Stromal cell of bone marrow (primary cell): Measurements from ENCODE around the gene CCDC124.

ENCODE experiments used
- DNase-seq: peaks from one replicate; pipeline ENCODE4 v3.0.0-alpha.2; 2012; ENCODE audit warnings: low read depth

The CCDC124 gene

GRCh38 chr19:17933414-17934129 is 757 bp downstream of the CCDC124 start:
- DNase-seq, result no peak

- DNase-seq, result no peak
These were observed 3.6 kb downstream of the CCDC124 start for GRCh38 chr19:17936379-17936778.

GRCh38 chr19:17937371-17937900 is 4.6 kb downstream of the CCDC124 start:
- DNase-seq, result no peak

- peak; percentile 83 for DNase-seq
These were observed 5.5 kb downstream of the CCDC124 start for GRCh38 chr19:17938092-17938845.

GRCh38 chr19:17942181-17942580 is 9.4 kb downstream of the CCDC124 start:
- no peak for DNase-seq

- no peak for DNase-seq
These were observed 9.9 kb downstream of the CCDC124 start for GRCh38 chr19:17942582-17943273.

GRCh38 chr19:17943274-17944221 is 10.7 kb downstream of the CCDC124 start:
- DNase-seq, result no peak

- peak; percentile 68 for DNase-seq
These were observed 11.5 kb downstream of the CCDC124 start for GRCh38 chr19:17944301-17944700.

- no peak for DNase-seq
These were observed 14.4 kb downstream of the CCDC124 start for GRCh38 chr19:17946965-17947784.

- DNase-seq, result peak; percentile 80
These were observed 15.1 kb downstream of the CCDC124 start for GRCh38 chr19:17947815-17948513.

GRCh38 chr19:17948514-17948900 is 15.7 kb downstream of the CCDC124 start:
- DNase-seq, result no peak

GRCh38 chr19:17948931-17949930 is 16.4 kb downstream of the CCDC124 start:
- DNase-seq, result no peak

- DNase-seq, result no peak
These were observed 17.1 kb downstream of the CCDC124 start for GRCh38 chr19:17949956-17950309.

GRCh38 chr19:17950310-17951156 is 17.7 kb downstream of the CCDC124 start:
- DNase-seq, result no peak

GRCh38 chr19:17951157-17951989 is 18.6 kb downstream of the CCDC124 start:
- no peak for DNase-seq

GRCh38 chr19:17951990-17952976 is 19.5 kb downstream of the CCDC124 start:
- DNase-seq, result no peak
